CD4-positive, alpha-beta T cell (primary cell): ENCODE measurements around the gene TENM4. TPM values are rescaled to one million over a fixed set of nuclear protein-coding genes. Genes with fewer than 3 reads are reported as not detected.

Experiments
- ATAC-seq: fragments of 200-7000 bp; cut with Tn5 transposase; one replicate; pipeline ENCODE4 v1.10.0; 2022; ENCODE audit warnings: mild to moderate bottlenecking; ENCODE audit not compliant: poor library complexity
- CTCF ChIA-PET: fragments of 350-600 bp; sonication (Branson Sonifier 250); formaldehyde crosslinking; loops from one replicate; lab custom pipeline; 2021; ENCODE audit warnings: antibody characterized with exemption, inconsistent platforms; lab: Charles Lee
- POLR2A ChIA-PET: fragments of 350-600 bp; sonication (Branson Sonifier 250); formaldehyde crosslinking; loops from one replicate; lab custom pipeline; 2021; ENCODE audit warnings: antibody characterized with exemption, inconsistent platforms; lab: Charles Lee
- DNase-seq, 14 experiments: peaks; one replicate each; pipeline ENCODE4 v3.0.0-alpha.2; 2013 to 2020; ENCODE audit warnings: mixed read lengths in 2 of 14
- H3K27ac ChIP-seq, 2 donors: one replicate each; pipeline versions ENCODE4 v1.5.1 to v1.7.0; 2013; ENCODE audit warnings: low read length in 2 of 2, low read depth in 1 of 2, mild to moderate bottlenecking in 1 of 2
- H3K27me3 ChIP-seq, 2 experiments: 1 replicate in 1 of 2; 2 replicates in 1 of 2; pipeline versions ENCODE4 v1.6.1 to v1.7.0; 2013; ENCODE audit warnings: low read length in 2 of 2, control low read depth in 1 of 2, mild to moderate bottlenecking in 1 of 2, moderate library complexity in 1 of 2; ENCODE audit not compliant: insufficient read depth in 2 of 2, control insufficient read depth in 1 of 2
- H3K36me3 ChIP-seq: one replicate; pipeline ENCODE4 v1.6.1; 2013; ENCODE audit warnings: low read length, control low read depth; ENCODE audit not compliant: insufficient read depth
- H3K4me1 ChIP-seq: one replicate; pipeline ENCODE4 v1.6.1; 2013; ENCODE audit warnings: low read length, control low read depth; ENCODE audit not compliant: insufficient read depth
- H3K4me3 ChIP-seq: one replicate; pipeline ENCODE4 v1.5.1; 2013; ENCODE audit warnings: mild to moderate bottlenecking, low read length, moderate library complexity
- H3K9me3 ChIP-seq, 2 experiments: 1 replicate in 1 of 2; 2 replicates in 1 of 2; pipeline versions ENCODE4 v1.6.1 to v1.7.0; 2013; ENCODE audit warnings: low read length in 2 of 2, mild to moderate bottlenecking in 2 of 2, control low read depth in 1 of 2, moderate library complexity in 1 of 2; ENCODE audit not compliant: control insufficient read depth in 1 of 2, insufficient read depth in 1 of 2
- H3K27ac Mint-ChIP-seq: one replicate; pipeline ENCODE4 v1.8.0; 2020; ENCODE audit warnings: mixed read lengths
- H3K27me3 Mint-ChIP-seq: one replicate; pipeline ENCODE4 v1.8.0; 2021; ENCODE audit warnings: mixed read lengths
- H3K36me3 Mint-ChIP-seq: one replicate; pipeline ENCODE4 v1.8.0; 2021; ENCODE audit warnings: low read depth, mixed read lengths
- H3K4me1 Mint-ChIP-seq: one replicate; pipeline ENCODE4 v1.8.0; 2021; ENCODE audit warnings: low read depth, mixed read lengths
- H3K4me3 Mint-ChIP-seq: one replicate; pipeline ENCODE4 v1.8.0; 2020; ENCODE audit warnings: mild to moderate bottlenecking, mixed read lengths
- H3K9me3 Mint-ChIP-seq: one replicate; pipeline ENCODE4 v1.8.0; 2020; ENCODE audit warnings: mixed read lengths
- CTCF ChIP-seq: fragments of 200-600 bp; IDR thresholded peaks from one replicate; pipeline ENCODE4 v1.8.0; 2022; ENCODE audit warnings: antibody characterized with exemption, mild to moderate bottlenecking
- intact Hi-C, 2 experiments: fragments of 100-400 bp; cut with DNase I in 1 of 2; cut with micrococcal nuclease in 1 of 2; formaldehyde crosslinking; loops; one replicate each; pipeline versions ENCODE4 v1.15.1 to v1.9.0; 2023 to 2025; cut with DNase I, micrococcal nuclease
- total RNA-seq, 174 experiments: library from RNA in 2 of 174; stranded (reverse) in 2 of 174; gene quantifications; one replicate each; pipeline ENCODE4 v1.2.3 and lab custom pipeline; 2021 to 2026

Gene TENM4
- total RNA-seq, 2 experiments from 2014 or later, result 0.22 to 0.31 TPM

GRCh38 chr11:78652843-78653239 is 788.0 kb downstream of the TENM4 start:
- Mint-ChIP-seq H3K9me3 (no peaks in the 10 kb centered on the region), H3K4me3 (no peak overlapping the region), H3K36me3 (no peaks in the 10 kb centered on the region), H3K27ac (no peak overlapping the region), H3K27me3 (peaks cover 11% of the 10 kb centered on the region), H3K4me1 (no peaks in the 10 kb centered on the region)
- ATAC-seq, result no peak
- Histone ChIP-seq H3K9me3 (no peaks in the 10 kb centered on the region), H3K4me3 (no peak overlapping the region), H3K27me3 (no peaks in the 10 kb centered on the region), H3K27ac (no peak overlapping the region), H3K4me1 (no peaks in the 10 kb centered on the region), H3K36me3 (no peaks in the 10 kb centered on the region)
- TF ChIP-seq CTCF, result no peak
- no peak for DNase-seq
- POLR2A ChIA-PET, result no interaction called here
- CTCF ChIA-PET, result no interaction called here
- intact Hi-C loops, result no loop called here

GRCh38 chr11:78651923-78652842 is 788.6 kb downstream of the TENM4 start:
- ATAC-seq (no peak), DNase-seq (no peak)
- no peak overlapping the region for H3K4me3 ChIP-seq
- no peaks in the 10 kb centered on the region for H3K36me3 ChIP-seq
- no peaks in the 10 kb centered on the region for H3K9me3 ChIP-seq
- Mint-ChIP-seq H3K36me3 (no peaks in the 10 kb centered on the region), H3K9me3 (no peaks in the 10 kb centered on the region), H3K27me3 (peaks cover 11% of the 10 kb centered on the region), H3K4me3 (no peak overlapping the region), H3K27ac (no peak overlapping the region), H3K4me1 (no peaks in the 10 kb centered on the region)
- no peak for TF ChIP-seq CTCF
- no peaks in the 10 kb centered on the region for H3K4me1 ChIP-seq
- no peaks in the 10 kb centered on the region for H3K27me3 ChIP-seq
- H3K27ac ChIP-seq, result no peak overlapping the region
- ChIA-PET POLR2A (no interaction called here), CTCF (no interaction called here)
- intact Hi-C loops, result no loop called here

- H3K27me3 Mint-ChIP-seq, result peaks cover 16% of the 10 kb centered on the region
- no peak overlapping the region for H3K27ac Mint-ChIP-seq
- Histone ChIP-seq H3K36me3 (no peaks in the 10 kb centered on the region), H3K4me3 (no peak overlapping the region), H3K27me3 (no peaks in the 10 kb centered on the region), H3K4me1 (no peaks in the 10 kb centered on the region), H3K9me3 (no peaks in the 10 kb centered on the region), H3K27ac (no peak overlapping the region)
- H3K36me3 Mint-ChIP-seq, result no peaks in the 10 kb centered on the region
- intact Hi-C loops, result no loop called here
- TF ChIP-seq CTCF, result no peak
- no peak overlapping the region for H3K4me3 Mint-ChIP-seq
- ChIA-PET POLR2A (no interaction called here), CTCF (no interaction called here)
- H3K4me1 Mint-ChIP-seq, result no peaks in the 10 kb centered on the region
- no peaks in the 10 kb centered on the region for H3K9me3 Mint-ChIP-seq
- no peak for ATAC-seq
- DNase-seq, result no peak
These were observed 789.6 kb downstream of the TENM4 start for GRCh38 chr11:78651136-78651775.
